ENCODE measurements around the gene SPAG9.
A peak's percentile ranks its signal among the peaks of the same experiment; 100 is the strongest.

SPAG9 gene

DNA sequence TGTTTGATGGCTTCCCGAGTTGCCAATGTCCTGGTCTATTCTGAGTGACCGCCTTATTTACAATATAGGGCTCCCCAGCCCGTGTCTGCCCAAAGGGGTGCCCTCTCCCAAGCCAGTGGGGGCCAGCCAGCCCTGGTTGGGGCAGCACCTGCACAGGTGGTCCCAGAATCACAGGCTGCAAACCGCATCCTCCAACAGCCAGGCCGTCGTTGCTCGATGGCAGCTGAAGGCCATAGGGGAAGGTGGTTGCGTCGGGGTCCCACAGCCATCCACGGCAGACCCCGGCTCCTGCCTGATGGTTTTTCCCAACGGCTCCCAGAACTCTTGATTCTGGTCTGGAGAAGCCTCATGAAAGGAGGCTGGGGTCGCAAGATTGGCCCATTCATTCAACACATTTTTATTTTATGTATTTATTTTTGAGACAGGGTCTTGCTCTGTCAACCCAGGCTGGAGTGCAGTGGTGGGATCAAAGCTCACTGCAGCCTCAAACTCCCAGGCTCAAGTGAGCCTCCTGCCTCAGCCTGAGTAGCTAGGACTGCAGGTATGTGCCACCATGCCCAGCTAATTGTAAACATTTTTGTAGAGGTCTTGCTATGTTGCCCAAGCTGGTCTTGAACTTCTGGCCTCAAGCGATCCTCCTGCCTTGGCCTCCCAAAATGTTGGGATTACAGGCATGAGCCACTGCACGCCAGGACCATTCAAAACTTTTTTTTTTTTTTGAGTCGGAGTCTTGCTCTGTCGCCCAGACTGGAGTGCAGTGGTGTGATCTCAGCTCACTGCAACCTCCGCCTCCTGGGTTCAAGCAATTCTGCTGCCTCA is 175.6 kb downstream of the SPAG9 start (continued):
- no peak for TF ChIP-seq PATZ1 (tag by site-specific recombination; IDR thresholded peaks at IDR 0.05)
- TF ChIP-seq, protein P1, sequence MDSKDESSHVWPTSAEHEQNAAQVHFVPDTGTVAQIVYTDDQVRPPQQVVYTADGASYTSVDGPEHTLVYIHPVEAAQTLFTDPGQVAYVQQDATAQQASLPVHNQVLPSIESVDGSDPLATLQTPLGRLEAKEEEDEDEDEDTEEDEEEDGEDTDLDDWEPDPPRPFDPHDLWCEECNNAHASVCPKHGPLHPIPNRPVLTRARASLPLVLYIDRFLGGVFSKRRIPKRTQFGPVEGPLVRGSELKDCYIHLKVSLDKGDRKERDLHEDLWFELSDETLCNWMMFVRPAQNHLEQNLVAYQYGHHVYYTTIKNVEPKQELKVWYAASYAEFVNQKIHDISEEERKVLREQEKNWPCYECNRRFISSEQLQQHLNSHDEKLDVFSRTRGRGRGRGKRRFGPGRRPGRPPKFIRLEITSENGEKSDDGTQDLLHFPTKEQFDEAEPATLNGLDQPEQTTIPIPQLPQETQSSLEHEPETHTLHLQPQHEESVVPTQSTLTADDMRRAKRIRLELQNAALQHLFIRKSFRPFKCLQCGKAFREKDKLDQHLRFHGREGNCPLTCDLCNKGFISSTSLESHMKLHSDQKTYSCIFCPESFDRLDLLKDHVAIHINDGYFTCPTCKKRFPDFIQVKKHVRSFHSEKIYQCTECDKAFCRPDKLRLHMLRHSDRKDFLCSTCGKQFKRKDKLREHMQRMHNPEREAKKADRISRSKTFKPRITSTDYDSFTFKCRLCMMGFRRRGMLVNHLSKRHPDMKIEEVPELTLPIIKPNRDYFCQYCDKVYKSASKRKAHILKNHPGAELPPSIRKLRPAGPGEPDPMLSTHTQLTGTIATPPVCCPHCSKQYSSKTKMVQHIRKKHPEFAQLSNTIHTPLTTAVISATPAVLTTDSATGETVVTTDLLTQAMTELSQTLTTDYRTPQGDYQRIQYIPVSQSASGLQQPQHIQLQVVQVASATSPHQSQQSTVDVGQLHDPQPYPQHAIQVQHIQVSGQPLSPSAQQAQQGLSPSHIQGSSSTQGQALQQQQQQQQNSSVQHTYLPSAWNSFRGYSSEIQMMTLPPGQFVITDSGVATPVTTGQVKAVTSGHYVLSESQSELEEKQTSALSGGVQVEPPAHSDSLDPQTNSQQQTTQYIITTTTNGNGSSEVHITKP (tag by site-specific recombination; IDR thresholded peaks at IDR 0.05) = peak; percentile 89

- no peaks in the 10 kb centered on the region for H3K9me3 ChIP-seq (ENCODE audit: control insufficient read depth, insufficient read depth, low read depth, low read length)
- peaks cover 8% of the 10 kb centered on the region for H3K4me1 ChIP-seq (ENCODE audit: control insufficient read depth, insufficient read depth, low read length)
- no peaks in the 10 kb centered on the region for H3K36me3 ChIP-seq (ENCODE audit: control insufficient read depth in 2 of 2, insufficient read depth in 1 of 2, low read length in 2 of 2)
- peak overlapping the region; percentile 71 for H3K27ac ChIP-seq (ENCODE audit: extremely low read depth, low read depth, low read length)
- POLR2A ChIA-PET = interaction anchor here (0.6 to 3.4 kb wide), 6 partner anchors 9 to 78 kb away, joined by 3 to 50 read pairs (median 4); partner anchors contain the start of gene TOB1
- H3K4me3 ChIP-seq (ENCODE audit: low read depth, low read length) = peak overlapping the region; percentile 18
- CTCF ChIA-PET = interaction anchor here (1.0 to 2.3 kb wide), 6 partner anchors 9 to 161 kb away, joined by 5 to 12 read pairs (median 6); no protein-coding TSS in a partner anchor
- TF ChIP-seq ZNF670 (tag by site-specific recombination; IDR thresholded peaks at IDR 0.05; ENCODE audit: low read depth) (no peak), ZNF48 (tag by site-specific recombination; IDR thresholded peaks at IDR 0.05) (no peak), GLIS1 (tag by site-specific recombination; IDR thresholded peaks at IDR 0.05) (peak; percentile 97), ZNF488 (tag by site-specific recombination; IDR thresholded peaks at IDR 0.05) (no peak), ZNF341 (tag by site-specific recombination; IDR thresholded peaks at IDR 0.05; ENCODE audit: low read depth) (peak; percentile 33; the same call in 1 of the 2 replicates), ZBTB1 (tag by site-specific recombination; IDR thresholded peaks at IDR 0.05) (no peak), ZNF76 (tag by site-specific recombination; IDR thresholded peaks at IDR 0.05; ENCODE audit: borderline replicate concordance, low read depth) (no peak), ZNF112 (tag by site-specific recombination; IDR thresholded peaks at IDR 0.05) (no peak), ZNF140 (tag by site-specific recombination; IDR thresholded peaks at IDR 0.05) (no peak), ZNF629 (tag by site-specific recombination; IDR thresholded peaks at IDR 0.05) (no peak), ZIC2 (tag by site-specific recombination; IDR thresholded peaks at IDR 0.05) (peak; percentile 99), ZNF449 (tag by site-specific recombination; IDR thresholded peaks at IDR 0.05) (0 out of 2 replicates have a peak, but pooled peaks have one; percentile 8), ZNF530 (tag by site-specific recombination; IDR thresholded peaks at IDR 0.05; ENCODE audit: low read depth) (no peak), ZNF600 (tag by site-specific recombination; IDR thresholded peaks at IDR 0.05) (no peak), ZNF335 (tag by site-specific recombination; conservative IDR thresholded peaks at IDR 0.05) (peak; percentile 60; the same call in 1 of the 2 replicates), ZBTB11 (tag by site-specific recombination; conservative IDR thresholded peaks at IDR 0.05; ENCODE audit: low read depth) (0 out of 2 replicates have a peak, but pooled peaks have one; percentile 17), ZNF274 (IDR thresholded peaks at IDR 0.05; ENCODE audit: low read length) (no peak), ZNF274 (tag by site-specific recombination; IDR thresholded peaks at IDR 0.05; ENCODE audit: borderline replicate concordance) (no peak)
Measured at GRCh38 chr17:50944054-50944901, 176.4 kb downstream of the SPAG9 start.
